Fibroblast of skin of abdomen (primary cell): Measurements from ENCODE around the gene TTC21A.

ENCODE experiments used
- DNase-seq: peaks from one replicate; pipeline ENCODE4 v3.0.0-alpha.2; 2013

The TTC21A gene

GRCh38 chr3:39181408-39182335, 74.2 kb downstream of the TTC21A start:
- DNase-seq, result no peak

GRCh38 chr3:39183211-39184080, 76.0 kb downstream of the TTC21A start:
- DNase-seq, result no peak

- no peak for DNase-seq
These were observed 76.8 kb downstream of the TTC21A start for GRCh38 chr3:39184081-39184967.

- no peak for DNase-seq
These were observed 77.4 kb downstream of the TTC21A start for GRCh38 chr3:39184968-39185285.

GRCh38 chr3:39185326-39185958, 78.0 kb downstream of the TTC21A start:
- no peak for DNase-seq

- no peak for DNase-seq
These were observed 78.6 kb downstream of the TTC21A start for GRCh38 chr3:39185959-39186691.

- no peak for DNase-seq
These were observed 79.2 kb downstream of the TTC21A start for GRCh38 chr3:39186692-39187151.

GRCh38 chr3:39187372-39188155, 80.1 kb downstream of the TTC21A start:
- DNase-seq, result no peak
